Stimulated activated CD4-positive, alpha-beta T cell treated with anti-CD3 and anti-CD28 coated beads, TNF-alpha, amount 100 ng/mL, for 48 hours (primary cell): ENCODE measurements around the gene GNRH2.
"Not testable (repeated sequence)": the region's sequence is repeated elsewhere in the genome, so short reads cannot be mapped to it uniquely, and the experiment has no call there.

Experiments
- DNase-seq, 3 donors: peaks; one replicate each; pipeline ENCODE4 v3.0.0-alpha.2; 2020; ENCODE audit warnings: low read depth in 3 of 3

GNRH2 gene

DNA sequence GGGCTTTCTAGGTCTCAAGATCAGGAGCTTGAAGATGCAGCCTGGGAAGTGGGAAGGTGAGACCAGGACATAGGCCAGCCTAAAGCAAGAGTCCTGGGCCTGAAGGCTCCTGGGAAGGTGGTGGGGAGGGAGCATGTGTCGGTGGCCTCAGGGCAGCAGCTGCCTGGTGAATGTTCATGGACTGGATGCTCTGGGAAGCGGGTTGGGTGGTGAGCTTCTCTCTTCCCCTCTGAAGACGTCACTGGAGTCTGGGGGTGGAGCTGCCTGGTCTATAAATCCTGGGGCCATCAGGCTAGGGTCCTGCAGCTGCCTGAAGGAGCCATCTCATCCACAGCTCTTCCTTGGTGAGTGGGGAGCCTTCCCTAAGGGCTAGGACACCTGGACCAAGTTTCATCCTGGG lies at the start of gene GNRH2:
Gene GNRH2, plus strand, starts transcription at position 301 of the 400 bp plus-strand sequence. CDS start 793 bp downstream, outside the sequence.
- DNase-seq, result no peak

GRCh38 chr20:2995796-2996195 lies 47.6 kb upstream of the GNRH2 start:
- no peak for DNase-seq

DNA sequence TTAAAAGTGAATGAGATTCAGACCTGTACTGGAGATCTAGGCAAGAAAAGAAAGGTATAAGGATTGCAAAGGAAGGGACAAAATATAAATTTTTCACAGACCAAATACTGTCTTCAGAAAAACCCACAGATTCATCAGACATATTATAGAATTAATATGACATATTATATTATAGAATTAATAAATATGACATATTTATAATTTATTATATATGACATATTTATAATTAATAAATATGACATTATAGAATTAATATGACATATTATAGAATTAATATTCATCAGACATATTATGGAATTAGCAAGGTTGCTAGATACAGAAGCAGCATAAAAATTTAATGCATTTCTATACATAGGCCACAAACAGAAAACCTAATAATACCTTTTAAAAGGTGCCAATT lies 44.7 kb upstream of the GNRH2 start:
- DNase-seq, result no peak

GRCh38 chr20:3000852-3001523 lies 42.4 kb upstream of the GNRH2 start:
- no peak for DNase-seq

DNA sequence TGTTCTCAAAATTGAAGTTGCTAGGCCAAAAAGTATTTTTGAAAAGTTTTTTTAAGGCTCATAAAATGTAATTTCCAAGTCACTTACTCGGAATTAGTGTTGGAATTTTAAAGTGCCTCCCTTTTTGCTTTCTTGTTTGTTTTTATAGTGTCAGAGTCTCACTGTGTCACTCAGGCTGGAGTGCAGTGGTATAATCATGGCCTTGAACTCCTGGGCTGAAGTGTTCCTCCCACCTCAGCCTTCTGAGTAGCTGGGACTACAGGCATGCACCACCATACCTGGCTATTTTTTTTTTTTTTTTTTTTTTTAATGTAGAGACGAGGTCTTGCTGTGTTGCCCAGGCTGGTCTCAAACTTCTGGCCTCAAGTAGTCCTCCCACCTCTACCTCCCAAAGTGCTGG lies 40.0 kb upstream of the GNRH2 start:
- DNase-seq, result no peak

DNA sequence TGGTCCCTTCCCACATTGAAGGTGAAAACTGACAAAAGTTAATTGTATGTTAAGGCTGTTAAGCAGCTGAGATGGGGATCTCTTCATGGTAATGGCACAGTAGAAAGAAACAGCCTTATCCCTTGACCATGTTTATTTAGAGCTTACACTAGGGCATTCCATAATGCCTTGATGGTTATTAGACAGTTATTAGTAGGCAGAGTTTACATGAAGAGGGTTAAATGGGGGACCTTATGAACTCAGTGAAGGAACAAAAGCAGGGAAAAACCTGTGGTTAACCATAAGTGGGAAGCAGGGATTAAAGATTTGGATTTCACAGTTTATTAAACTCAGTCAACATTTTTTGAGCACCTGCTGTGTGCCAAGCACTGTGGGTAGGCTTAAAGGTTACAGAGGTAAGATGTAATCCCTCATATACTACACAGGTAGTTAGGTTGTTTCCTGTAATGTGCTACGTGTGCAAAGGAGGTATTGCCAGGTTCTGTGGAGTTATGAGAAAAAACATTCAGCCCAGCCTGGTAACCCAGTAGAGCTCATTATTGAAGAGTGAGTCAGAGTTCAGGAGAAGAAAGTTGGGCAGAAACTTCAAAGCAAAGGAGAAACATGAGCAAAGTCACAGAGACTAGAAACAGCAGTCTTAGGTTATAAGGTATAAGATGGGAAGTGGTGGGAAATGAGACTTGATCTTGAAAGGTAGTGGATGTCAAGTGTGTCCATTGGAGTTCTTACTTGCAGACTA lies 32.3 kb upstream of the GNRH2 start:
- DNase-seq, result no peak

DNA sequence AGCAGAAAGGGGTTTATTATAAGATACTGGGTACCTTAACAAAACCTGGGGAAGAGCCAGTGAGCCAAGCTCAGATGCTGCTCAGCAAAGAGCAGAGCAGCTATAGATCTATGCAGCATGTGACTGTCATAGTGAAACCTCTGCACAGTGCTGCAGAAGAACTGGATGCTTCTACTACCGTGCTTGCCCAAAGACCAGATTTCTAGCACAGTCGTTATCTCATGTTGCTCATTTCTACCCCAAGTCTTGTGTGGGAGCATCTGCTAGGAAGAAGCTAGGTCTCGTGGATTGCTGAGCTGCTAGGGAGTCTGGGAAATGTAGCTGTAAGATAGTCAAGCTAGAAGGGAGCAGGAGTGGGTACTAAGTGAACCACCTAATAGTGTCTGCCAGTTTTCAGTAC lies 31.7 kb upstream of the GNRH2 start:
- DNase-seq, result peak in 2 of 3 donors; percentile 19 to 36

DNA sequence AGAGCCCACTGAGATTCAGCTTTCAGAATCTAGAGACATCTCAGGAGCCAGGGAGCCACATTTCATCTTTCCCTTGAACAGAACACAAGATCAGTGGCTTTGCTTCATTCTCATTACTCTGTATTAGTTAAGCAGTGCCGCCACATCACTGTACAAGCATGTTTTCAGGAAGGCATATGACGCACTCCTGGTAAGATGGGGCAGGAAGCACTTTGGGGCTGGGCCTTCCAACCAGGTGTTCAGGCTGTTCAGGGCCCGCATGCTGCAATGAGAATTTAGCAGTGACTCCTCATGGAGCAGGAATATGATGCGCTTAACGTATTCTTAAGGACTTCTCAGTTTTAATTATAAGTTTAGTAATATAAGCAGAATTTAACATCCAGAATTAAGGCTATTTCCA lies 29.7 kb upstream of the GNRH2 start:
- DNase-seq, result no peak

DNA sequence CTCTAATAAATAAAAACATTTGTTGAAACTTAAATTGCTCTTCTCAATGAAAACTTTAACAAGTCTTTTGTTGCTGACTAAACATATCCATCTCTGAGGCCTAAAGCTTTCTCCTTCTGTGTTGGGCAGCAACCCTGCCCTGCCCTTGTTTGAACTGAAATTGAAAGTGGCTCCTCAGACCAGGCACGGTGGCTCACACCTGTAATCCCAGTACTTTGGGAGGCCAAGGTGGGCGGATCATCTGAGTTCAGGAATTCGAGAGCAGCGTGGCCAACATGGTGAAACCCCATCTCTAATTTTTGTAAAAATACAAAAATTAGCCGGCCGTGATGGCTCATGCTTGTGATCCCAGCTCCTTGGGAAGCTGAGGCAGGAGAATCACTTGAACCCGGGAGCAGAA lies 29.2 kb upstream of the GNRH2 start:
- DNase-seq, result no peak

DNA sequence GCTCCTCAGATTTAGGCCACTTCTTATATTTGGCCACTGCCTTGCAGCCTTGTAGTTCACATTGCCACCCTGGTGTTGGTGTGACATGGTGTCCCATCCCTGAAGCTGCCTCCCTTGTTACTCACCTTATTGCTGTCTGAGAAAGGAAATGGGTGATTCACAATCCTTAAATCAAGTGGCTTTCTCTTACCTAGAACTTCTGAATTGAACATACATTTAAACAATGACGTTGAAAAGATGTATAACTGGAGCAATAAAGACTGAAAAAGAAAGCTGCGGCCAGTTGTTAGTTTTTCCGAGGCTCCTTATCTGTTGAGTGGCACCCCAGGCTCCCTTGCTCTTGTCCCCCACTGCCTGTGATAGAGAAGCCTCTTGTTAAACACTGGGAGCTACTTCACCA lies 28.8 kb upstream of the GNRH2 start:
- DNase-seq, result peak in 2 of 3 donors; percentile 22 to 58

DNA sequence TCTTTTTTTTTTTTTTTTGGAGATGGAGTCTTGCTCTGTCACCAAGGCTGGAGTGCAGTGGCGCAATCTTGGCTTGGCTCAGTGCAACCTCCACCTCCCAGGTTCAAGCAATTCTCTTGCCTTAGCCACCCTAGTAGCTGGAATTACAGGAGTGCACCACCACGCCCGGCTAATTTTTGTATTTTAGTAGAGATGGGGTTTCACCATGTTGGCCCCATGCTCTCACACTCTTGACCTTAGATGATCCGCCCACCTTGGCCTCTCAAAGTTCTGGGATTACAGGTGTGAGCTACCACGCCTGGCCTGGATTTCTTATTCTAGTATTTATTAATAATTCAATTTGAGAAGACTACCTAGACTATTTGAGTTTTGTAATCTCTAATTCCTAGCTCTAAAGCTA lies 28.1 kb upstream of the GNRH2 start:
- DNase-seq, result not testable (repeated sequence)

DNA sequence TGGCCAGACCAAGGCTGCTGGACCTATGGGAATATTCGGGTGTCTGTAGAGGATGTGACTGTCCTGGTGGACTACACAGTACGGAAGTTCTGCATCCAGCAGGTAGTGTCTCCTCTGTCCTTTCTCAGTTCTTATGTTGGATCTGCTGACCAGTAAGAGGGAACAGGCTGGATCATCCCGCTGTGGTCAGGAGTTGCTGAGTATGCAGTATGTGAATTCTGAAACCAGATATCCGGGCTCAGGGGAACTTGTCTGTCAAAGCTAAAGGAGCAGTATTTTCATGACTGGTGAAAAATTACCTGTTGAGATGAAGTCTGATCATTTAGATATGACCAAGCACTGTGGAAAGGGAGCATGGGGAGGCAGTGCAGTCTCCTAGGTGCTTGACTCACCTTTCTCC lies 22.1 kb upstream of the GNRH2 start:
- DNase-seq, result no peak

GRCh38 chr20:3021777-3022176 lies 21.6 kb upstream of the GNRH2 start:
- no peak for DNase-seq

GRCh38 chr20:3022559-3023490 lies 20.6 kb upstream of the GNRH2 start:
- not testable (repeated sequence) for DNase-seq

DNA sequence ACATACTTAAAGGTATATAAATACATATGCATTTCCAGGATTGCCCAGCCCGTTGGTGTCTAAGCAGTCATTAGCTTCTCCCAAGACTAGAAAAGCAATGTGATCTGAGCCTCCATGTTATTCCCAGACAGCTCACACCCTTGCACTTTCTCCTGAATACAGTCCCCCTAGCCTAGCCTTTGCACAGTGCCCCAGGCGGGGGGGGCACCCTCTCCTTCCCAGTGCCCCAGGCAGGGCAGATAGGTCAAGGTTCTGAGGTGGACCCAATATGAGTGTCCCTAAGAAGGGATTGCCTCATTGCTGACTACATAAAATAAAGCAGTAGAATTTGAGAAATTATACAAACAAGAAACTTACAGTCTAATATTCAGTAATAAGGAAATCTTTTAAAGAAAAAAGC lies 15.4 kb upstream of the GNRH2 start:
- no peak for DNase-seq

DNA sequence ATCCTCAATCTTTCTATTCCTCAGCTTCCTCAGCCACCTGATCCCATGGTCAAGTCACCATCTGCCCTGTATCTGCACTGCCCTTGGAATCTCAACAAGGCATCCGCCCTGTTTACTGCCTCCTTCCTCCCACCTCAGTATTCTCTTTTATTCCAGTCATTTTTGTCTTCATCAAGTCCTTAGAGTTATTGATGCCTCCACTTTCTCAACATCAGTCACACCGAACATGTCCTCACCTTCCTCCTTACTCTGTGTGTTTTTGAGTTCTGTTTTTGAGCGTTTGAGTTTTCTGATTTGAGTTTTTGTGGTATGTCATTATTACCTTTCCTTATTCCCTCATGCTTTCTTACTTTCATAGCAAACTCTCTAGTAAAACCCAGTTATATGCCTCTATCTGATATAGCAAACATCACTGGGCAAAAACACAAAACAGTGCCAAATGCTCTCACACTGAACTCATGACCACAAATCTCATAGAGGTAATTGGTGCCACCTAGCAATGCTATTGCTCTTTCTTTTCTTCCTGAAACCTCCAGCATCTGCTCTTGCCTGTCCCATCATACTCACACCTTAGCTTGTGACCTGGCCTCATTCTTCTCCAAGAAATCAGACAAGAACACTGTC lies 11.8 kb upstream of the GNRH2 start:
- DNase-seq, result no peak

DNA sequence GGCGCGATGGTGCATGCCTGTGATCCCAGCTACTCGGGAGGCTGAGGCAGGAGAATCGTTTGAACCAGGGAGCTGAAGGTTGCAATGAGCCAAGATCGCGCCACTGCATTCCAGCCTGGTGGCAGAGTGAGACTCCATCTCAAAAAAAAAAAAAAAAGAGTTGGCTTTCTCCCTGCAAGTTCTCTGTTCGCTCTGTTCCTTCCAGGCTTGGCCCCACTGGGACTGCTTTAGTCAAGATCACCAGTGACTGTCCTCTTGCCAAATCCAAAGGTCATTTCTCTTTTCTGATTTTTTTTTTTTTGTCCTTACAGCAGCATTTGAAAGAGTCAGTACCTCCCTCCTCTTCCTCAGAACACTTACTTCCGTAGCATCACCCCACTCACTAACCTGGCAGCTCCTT lies 10.8 kb upstream of the GNRH2 start:
- DNase-seq, result no peak

GRCh38 chr20:3037654-3038053 lies 5.8 kb upstream of the GNRH2 start:
- no peak for DNase-seq

- no peak for DNase-seq
These were observed 5.0 kb upstream of the GNRH2 start for GRCh38 chr20:3038454-3038853.

DNA sequence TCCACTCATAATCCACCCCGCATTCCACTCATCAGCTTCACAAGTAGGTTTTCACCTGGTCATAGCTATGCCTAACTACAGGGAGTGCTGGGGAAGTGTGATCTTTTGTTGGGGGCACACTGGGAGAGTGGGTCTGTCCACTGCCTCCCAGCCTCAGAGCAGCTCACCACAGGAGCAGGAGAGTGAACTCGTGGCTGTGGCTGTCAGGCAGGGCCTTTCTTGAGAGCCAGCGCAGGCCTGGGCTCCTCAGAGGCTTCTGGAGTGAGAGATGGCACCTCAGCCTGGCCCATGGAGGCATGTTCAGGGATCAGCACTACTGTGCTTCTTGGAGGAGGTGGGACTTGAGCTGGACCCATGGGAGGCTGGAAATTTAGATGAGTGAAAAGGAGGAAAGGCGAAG lies 4.0 kb upstream of the GNRH2 start:
- no peak for DNase-seq

DNA sequence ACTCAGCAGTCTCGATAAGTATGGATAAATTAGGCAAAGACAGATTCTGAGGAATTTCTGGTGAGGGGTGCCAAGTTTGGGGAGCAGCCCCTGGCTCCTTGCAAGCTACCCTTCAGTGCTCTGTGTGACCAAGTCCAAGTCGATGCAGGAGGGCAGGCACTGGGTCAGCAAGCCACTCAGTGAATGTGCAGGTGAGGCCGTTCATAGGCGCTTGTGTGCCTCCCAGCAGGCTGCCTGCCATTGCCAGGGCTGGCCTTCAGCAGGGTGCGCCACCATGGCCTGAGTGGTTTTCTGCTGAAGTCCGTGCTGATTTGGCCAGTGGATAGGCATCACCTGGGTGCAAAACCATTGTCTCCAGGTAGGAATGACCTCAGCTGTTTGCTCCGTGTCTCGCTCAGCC lies 3.3 kb upstream of the GNRH2 start:
- DNase-seq, result no peak

GRCh38 chr20:3041854-3042409 lies 1.5 kb upstream of the GNRH2 start:
- DNase-seq, result no peak
